Activated CD8-positive, alpha-beta memory T cell treated with anti-CD3 and anti-CD28 coated beads for 48 hours (primary cell): Measurements from ENCODE around the gene ZNF660.
A peak's percentile ranks its signal among the peaks of the same experiment; 100 is the strongest.

ENCODE experiments used
- DNase-seq, 3 experiments: peaks; one replicate each; pipeline ENCODE4 v3.0.0-alpha.2; 2020; ENCODE audit warnings: low read depth in 2 of 3, low spot score in 2 of 3

The ZNF660 gene

GRCh38 chr3:44628716-44629115 lies 44.0 kb downstream of the ZNF660 start:
- DNase-seq: no peak

DNA sequence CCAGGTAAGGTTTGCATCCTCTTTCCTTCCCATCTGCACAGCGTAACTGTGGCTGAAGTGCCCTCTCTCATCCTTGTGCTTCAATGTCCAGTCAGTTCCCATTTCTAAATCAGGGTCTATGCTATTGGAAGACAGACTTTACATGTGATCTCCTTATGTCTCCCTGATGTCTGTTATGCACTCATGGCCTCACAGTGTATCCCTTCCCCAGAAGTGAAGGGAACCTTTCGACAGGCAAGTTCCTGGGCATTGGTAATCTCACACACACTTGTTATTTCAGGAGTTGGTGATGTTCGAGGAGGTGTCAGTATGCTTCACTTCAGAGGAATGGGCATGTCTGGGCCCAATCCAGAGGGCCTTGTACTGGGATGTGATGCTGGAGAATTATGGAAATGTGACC lies 47.4 kb downstream of the ZNF660 start:
- DNase-seq: no peak

DNA sequence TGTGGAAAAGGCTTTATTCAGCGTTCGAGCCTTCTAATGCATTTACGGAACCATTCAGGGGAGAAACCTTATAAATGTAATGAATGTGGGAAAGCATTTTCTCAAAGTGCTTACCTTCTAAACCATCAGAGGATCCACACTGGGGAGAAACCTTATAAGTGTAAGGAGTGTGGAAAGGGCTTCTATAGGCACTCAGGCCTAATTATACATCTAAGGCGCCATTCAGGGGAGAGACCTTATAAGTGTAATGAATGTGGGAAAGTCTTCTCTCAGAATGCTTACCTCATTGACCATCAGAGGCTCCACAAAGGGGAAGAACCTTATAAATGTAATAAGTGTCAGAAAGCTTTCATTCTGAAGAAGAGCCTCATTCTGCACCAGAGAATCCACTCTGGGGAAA lies 57.6 kb downstream of the ZNF660 start:
- no peak for DNase-seq

DNA sequence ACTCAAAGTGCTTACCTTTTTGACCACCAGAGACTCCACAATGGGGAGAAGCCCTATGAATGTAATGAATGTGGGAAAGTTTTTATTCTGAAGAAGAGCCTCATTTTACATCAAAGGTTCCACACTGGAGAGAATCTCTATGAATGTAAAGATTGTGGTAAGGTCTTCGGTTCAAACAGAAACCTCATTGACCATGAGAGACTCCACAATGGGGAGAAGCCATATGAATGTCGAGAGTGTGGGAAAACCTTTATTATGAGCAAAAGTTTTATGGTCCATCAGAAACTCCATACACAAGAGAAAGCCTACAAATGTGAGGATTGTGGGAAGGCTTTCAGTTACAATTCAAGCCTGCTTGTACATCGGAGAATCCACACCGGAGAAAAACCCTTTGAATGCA lies 58.3 kb downstream of the ZNF660 start:
- DNase-seq: no peak

DNA sequence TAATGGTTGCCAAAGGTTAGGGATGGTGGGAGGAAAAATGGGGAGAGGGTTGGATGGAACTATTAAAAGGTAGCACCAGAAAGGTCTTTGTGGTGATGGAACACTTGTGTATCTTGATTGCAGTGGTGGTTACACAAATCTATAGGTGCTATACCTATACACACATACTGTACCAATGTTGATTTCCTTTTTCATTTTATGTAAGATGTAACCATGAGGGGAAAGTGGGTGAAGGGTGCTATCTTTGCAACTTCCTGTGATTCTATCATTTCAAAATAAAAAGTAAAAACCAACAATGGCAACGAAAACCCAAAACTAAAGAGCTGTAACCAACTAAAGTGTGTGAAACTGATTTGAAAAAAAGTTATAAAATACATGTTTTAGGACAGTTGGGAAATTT lies 63.0 kb downstream of the ZNF660 start:
- no peak for DNase-seq

GRCh38 chr3:44648564-44649229 lies 63.9 kb downstream of the ZNF660 start, which contains the start of gene ZNF35:
ZNF35 (plus strand) TSS chr3:44648732; CDS start chr3:44651068, 2,336 bp downstream.
- DNase-seq: peak in 1 of 3 experiments; percentile 13
